Epithelial cell of prostate (primary cell): ENCODE data around the gene GIPC3.

ENCODE experiments used
- DNase-seq: peaks from one replicate; pipeline ENCODE4 v3.0.0-alpha.2; 2011; ENCODE audit warnings: low read depth, low spot score
- H3K27ac ChIP-seq: fragments of 450-650 bp; 2 replicates; pipeline ENCODE4 v1.5.1; 2017; ENCODE audit warnings: mild to moderate bottlenecking

Gene GIPC3

GRCh38 chr19:3603121-3603811 lies 18.0 kb downstream of the GIPC3 start:
- H3K27ac ChIP-seq: no peak overlapping the region
- no peak for DNase-seq

- no peak overlapping the region for H3K27ac ChIP-seq
- no peak for DNase-seq
Observed at GRCh38 chr19:3604227-3604986, 19.1 kb downstream of the GIPC3 start.

- no peak overlapping the region for H3K27ac ChIP-seq
- DNase-seq: no peak
Observed at GRCh38 chr19:3604987-3605343, 19.7 kb downstream of the GIPC3 start.

DNA sequence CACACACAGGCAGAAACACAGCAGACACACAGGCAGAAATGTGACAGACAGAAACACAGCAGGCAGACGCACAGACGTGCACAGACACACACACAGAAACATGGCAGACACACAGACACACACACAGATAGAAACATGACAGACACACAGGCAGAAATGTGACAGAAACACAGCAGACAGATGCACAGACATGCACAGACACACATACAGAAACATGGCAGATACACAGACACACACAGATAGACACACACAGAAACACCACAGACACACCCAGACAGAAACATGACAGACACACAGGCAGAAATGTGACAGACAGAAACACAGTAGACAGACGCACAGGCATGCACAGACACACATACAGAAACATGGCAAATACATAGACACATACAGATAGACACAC lies 20.1 kb downstream of the GIPC3 start:
- no peak for DNase-seq
- H3K27ac ChIP-seq: no peak overlapping the region

DNA sequence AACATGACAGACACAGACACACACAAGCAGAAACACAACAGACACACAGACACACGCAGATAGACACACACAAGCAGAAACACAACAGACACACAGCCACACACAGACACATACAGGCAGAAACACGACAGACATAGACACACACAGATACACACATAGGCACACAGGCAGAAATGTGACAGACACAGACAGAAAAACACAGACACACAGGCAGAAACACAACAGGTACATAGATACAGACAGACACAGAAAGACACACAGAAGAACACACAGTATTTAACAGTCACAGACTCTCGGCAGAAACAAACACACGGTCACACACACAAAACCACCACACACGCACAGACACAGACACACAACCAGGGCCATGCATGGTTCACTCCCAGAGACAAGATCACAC lies 20.5 kb downstream of the GIPC3 start:
- DNase-seq: no peak
- no peak overlapping the region for H3K27ac ChIP-seq

DNA sequence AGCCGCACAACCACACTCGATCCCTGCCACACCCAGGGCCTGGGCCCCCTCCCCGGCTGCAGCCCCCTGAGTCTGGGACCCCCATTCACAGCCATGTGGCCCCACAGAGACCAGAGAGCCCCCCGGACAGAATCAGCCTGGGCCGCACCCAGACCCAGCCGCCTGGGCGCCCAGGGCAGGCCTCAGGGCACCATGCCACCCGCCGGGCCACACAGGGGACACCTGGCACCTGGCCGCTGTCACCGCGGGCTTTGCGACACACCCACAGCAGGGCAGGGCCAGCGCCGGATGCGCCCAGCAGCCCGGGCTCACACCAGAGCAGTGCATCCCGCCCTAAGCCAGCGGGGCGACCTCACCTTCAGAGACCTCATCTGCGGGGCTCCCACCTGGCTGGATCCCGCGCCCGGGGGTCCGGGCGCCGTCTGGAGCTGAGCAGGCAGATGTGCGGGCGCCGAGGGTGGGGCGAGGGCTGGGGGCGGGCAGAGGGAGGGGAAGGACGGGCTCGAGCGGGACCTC lies 21.0 kb downstream of the GIPC3 start:
- no peak overlapping the region for H3K27ac ChIP-seq
- no peak for DNase-seq

DNA sequence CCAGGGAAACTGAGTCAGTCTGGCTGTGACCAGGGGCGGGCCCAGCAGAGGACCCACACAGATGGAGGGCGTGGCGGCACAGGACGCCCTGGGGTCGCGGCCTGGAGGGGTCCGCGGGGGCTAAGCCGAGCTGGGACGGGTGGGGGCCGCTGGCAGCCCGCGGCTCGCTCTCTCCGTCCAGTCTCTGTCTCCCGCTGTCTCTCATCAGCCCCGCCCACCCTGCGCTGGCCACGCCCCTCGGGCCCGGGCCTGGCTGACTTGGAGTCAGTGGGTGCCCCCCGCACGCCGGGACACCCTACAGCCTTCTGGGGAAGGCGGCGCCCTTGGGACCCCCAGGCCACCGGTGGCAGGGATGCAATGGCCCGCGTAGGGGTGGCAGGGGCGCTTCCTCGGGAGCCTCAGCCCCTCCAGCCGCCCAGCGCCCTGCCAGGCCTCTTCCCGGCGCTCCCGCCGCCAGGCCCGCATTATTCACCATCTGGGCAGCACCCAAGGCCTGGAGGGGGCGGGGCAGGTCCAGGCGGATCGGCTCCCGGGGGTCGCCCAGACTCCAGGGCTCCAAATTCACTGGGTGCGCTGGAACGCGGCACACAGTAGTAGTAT lies 21.5 kb downstream of the GIPC3 start, which contains the start of gene TBXA2R:
Gene TBXA2R (minus strand): TSS at position 186 of the 600 bp plus-strand sequence. CDS start 6,241 bp downstream, outside the sequence.
- H3K27ac ChIP-seq: no peak within 1 kb of the TSS
- no peak for DNase-seq

DNA sequence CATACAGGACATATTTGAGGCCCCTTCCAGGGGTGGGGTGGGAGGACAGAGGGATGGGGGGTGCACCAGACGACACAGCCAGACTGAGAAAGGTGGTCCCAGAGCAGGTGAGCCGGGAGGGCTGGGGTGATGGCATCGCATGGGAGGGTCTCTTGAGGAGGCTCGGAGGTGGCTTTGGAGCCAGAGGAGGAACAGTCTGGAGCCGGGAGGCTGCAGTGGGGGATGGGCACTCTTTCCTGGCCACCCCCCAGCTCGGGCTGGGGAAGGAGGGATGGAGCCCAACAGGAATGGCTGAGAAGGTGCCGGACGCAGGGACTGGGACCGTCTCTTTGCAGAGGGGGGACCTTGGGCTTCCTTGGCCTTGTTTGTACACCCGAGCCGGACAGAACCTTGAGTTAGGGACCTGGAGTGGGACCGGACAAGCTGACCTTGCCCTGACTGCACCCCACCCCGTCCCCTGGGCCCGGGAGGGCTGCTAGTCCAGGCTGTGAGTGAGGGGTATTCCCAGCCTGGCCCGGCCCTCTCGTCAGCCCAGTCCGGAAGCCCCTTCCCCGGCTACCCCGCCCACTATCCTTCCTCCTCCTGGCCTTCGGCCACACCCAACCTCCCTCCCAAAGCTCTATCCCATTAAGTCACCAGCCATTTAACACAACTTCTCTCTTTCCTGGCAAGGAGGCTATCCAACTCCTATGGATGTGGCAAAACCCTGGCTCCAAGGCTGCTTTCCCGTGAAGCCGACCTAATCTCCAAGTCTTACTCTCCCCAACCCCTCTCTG lies 22.2 kb downstream of the GIPC3 start:
- DNase-seq: no peak
- no peak overlapping the region for H3K27ac ChIP-seq

DNA sequence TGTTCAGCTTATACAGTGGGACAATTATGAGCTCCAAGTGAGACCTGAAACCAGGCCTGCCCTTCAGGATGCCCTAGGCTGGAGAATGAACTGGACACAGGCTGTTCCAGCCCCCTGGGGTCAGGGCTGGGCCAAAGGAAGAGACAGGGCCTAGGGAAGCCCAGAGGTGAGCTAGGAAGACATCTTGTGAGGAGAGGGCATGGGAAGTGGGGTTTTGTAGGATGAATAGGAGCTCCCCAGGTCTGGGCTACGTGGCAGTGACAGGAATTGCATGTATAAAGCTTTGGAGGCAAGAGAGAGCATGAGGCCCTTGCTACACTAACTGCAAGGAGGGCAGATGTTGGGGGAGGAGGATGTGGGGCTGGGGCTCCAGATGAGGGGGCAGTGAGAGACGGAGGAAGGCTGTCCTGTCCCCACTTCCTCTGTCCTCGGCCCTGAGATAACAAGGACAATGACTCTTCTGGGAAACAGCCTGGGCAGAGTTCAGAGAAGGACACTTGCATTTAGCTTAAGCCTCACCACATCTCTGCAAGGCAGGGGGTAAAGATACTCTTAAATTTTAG lies 22.9 kb downstream of the GIPC3 start:
- DNase-seq: no peak
- H3K27ac ChIP-seq: no peak overlapping the region

DNA sequence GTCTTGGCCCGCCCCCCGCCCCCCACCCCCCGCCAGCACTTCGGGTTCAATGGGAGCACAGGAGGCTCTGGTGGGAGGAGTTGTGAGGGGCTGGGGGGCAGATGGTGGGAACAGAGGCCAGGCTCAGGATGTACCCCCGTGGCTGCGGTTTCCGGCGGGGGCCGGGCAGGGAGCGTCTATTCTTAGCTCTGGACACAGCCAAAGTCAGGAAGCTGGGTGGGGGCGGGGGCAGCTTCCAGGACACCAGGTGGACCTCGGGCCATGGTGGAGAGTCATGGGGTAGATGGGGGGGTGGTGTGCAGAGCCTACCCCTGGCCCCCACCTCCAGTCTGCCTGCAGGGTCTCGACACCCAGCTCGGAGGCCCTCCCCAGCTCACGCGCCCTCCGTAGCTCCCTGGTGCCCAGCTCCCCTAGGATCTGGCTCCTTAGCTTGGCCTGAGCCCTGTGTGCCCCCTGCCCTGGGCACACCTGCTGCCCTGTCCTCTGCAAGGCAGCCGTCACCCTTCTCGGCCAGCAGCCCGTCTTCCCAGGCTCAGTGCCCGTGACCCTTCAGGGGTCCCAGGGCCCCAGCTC lies 23.6 kb downstream of the GIPC3 start:
- no peak for DNase-seq
- H3K27ac ChIP-seq: no peak overlapping the region

- no peak for DNase-seq
- no peak overlapping the region for H3K27ac ChIP-seq
Observed at GRCh38 chr19:3609779-3610719, 24.8 kb downstream of the GIPC3 start.

GRCh38 chr19:3610745-3611717 lies 25.8 kb downstream of the GIPC3 start:
- H3K27ac ChIP-seq: no peak overlapping the region
- no peak for DNase-seq

DNA sequence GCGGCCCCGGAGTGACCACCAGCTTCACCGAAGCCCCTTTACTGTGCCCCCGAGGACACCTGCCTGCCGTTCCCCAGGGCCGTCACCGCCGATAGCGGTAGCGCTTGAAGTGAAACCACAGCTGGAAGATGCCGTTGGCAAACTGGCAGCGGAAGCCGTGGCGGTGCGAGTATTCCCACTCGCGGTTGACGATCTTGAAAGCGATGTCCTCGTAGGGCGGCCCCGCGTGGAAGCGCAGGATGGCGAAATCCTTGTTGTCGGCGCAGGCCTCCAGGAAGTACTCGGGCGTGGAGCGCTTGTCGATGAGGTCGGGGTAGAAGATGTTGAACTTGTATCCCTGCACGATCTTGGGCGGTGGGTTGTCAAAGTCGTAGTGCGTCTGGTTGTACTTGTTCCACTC lies 26.6 kb downstream of the GIPC3 start:
- DNase-seq: no peak
- no peak overlapping the region for H3K27ac ChIP-seq

DNA sequence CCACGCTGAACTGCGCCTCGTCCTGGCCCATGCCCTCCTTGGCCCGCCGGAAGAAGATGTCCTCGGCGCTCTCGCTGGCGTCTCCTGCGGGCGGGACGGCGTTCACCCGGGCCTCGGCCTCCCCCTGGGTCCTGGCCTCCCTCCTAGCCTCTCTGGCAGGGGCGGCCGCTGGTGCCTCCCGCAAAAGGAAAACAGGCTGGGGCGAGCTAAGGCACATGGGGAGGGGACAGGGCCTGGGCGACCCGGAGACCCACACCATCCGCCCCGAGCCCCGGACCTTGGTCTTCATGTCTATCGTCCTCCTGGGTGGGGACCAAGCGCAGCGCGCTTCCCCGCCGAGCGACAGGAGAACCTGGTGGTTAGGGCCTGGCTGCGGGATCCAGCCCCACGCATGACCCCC lies 27.1 kb downstream of the GIPC3 start:
- no peak overlapping the region for H3K27ac ChIP-seq
- no peak for DNase-seq

DNA sequence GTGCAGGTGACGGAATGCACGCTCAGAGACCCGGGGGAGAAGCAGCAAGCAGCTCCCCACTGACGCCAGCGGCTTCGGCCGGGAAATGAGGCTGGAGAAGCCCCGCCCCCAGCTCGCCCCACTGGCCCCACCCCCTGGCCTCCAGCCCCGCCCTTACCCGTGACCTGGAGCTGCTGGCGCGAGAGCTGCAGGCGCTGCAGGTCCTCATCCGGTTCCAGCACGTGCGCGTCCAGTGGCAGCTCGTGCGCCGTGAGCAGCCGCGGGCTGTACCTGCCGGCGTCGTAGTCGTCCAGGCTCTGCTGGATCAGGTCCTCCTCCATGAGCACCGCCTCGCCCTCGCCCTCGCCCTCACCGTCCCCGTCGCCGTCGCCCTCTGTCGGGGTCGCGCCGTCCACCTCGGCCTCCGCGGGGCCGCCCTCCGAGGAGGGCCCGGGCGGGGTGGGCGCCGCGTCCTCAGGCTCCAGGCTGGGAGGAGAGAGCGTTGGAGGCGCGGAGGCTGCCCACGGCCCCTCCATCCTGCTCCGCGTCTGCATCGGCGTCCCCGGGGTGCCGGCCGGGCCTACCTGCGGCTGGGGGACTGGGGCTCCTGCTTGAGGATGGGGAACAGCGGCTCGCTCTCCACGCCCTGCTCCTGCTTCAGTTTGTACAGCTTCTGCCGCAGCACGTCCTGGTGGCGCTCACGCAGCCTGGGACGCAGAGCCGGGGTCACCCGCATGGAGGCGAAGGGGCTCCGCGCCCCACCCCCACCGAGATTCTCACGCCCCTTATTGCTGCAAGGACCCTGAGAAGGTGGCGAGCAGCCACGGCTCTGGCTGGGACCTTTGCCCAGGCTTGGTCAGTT lies 27.8 kb downstream of the GIPC3 start:
- DNase-seq: no peak
- no peak overlapping the region for H3K27ac ChIP-seq

DNA sequence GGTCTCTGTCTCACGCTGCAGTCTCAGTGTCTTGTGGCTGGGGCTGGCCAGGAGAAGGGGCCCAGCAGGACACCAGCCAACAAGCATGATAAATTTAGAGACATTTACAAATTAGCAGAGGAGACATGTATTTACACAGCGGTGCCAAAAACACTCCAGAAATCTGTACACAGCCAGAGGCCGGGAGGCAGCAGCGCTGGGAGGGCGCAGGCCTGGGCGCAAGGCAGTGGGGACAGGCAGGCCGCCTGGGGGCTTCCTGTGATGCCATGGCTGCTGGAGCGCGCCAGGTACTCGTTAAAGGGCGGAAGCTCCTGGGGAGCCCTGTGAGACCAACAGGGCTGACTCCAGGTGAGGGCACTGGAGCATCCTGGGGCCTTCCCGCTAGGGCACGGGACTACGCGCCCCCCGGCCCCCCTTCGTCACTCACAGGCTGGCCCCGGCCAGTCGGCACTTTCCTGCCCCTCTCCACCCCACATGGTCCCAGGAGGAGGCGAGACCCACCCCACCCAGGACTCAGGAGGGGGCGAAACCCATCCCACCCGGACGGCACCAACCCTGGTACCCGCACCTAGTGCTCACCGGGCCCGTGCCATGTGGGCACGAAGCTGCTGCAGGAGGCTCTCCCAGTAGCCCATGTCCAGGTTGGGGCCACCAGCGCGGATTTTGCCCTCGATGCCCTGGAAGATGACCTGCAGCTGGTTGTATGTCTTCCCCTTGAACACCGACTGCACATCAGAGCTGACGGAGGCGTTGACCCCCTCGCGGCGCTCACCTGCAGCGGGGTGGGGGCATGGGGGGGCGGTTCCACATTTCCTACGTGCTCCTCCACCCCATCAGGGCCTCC lies 28.8 kb downstream of the GIPC3 start:
- DNase-seq: no peak

More for the DNA sequence above, 28.8 kb downstream of the GIPC3 start:
- H3K27ac ChIP-seq: no peak overlapping the region
